KOPT-K1 (cell line): Measurements from ENCODE around the gene ARID1B.

ENCODE experiments used
- H3K27ac ChIP-seq: fragments of 200-600 bp; sonication (generic); 2 replicates; pipeline ENCODE4 v1.5.1; 2016; ENCODE audit warnings: antibody characterized with exemption, mild to moderate bottlenecking, low read depth, low read length; ENCODE audit not compliant: poor library complexity, severe bottlenecking
- H3K36me3 ChIP-seq: fragments of 200-600 bp; sonication (generic); 2 replicates; pipeline ENCODE4 v1.5.1; 2017; ENCODE audit warnings: antibody characterized with exemption, mild to moderate bottlenecking, low read length, moderate library complexity; ENCODE audit not compliant: insufficient read depth
- H3K9me3 ChIP-seq: fragments of 200-600 bp; sonication (generic); 2 replicates; pipeline ENCODE4 v1.5.1; 2017; ENCODE audit warnings: antibody characterized with exemption, low read length, mild to moderate bottlenecking; ENCODE audit not compliant: insufficient read depth, poor library complexity, severe bottlenecking

Gene ARID1B

DNA sequence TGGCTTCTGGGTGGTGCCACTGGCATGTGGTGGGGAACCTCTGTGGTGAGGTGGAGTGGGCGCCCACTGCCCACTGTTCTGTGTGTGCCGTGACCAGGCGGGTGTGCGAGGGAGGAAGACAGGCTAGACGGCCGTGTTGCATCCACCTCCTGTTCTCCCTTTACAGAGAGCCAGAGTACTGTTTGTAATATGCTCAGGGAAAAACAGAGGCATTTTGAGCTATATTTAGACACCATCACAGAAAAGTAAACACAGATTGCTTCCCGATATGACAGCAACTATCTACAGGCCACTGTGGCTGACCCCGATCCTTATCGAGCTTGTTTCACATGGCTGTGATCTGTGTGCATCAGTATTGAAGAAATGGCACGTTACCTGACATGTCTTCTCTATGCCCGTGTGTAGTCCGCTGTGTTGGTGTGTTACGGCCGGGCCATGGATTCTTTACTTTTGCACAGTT, 45.6 kb downstream of the ARID1B start:
- H3K9me3 ChIP-seq, result no peaks in the 10 kb centered on the region
- no peak overlapping the region for H3K27ac ChIP-seq
- H3K36me3 ChIP-seq, result 0 out of 2 replicates have a peak, but pooled peaks cover 4% of the 10 kb centered on the region

DNA sequence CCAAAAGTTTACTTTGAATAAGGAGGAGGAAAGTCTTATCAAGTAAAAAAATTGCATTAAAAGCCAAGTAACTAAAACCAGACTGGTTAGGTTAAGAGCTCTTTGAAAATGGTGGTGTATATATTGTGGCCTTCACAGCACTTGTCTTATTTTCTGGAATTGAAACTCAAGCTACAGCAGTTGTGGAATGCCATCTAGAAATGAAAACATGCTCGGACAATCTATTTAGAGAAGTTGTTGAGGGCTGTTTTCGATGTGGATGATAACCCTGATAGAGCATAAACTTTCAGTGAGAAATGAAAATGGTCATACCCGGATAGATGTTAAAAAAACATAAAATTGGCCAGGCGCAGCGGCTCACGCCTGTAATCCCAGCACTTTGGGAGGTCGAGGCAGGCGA, 47.0 kb downstream of the ARID1B start:
- H3K9me3 ChIP-seq, result no peaks in the 10 kb centered on the region
- H3K27ac ChIP-seq, result no peak overlapping the region
- peaks cover 6% of the 10 kb centered on the region; the same call in 1 of the 2 replicates for H3K36me3 ChIP-seq

DNA sequence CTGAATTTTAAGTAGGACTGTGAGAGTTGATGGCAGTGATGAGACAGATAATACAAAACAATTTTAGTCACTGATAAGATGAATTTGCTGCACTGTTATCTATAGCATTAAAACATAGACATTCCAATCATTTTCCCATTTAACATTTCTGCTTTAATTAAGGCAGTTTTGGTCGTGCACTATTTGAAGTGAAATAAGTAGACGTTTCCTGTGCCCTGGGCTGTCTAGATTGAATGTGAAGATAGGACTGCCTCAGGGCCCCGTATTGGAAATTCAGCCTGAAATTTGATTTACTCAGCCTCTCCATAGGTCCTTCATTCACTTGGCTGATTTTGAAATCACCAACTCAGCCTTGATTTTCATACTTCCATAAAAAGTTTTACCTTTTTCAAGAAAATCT, 48.3 kb downstream of the ARID1B start:
- H3K9me3 ChIP-seq, result no peaks in the 10 kb centered on the region
- no peak overlapping the region for H3K27ac ChIP-seq
- peaks cover 18% of the 10 kb centered on the region for H3K36me3 ChIP-seq

DNA sequence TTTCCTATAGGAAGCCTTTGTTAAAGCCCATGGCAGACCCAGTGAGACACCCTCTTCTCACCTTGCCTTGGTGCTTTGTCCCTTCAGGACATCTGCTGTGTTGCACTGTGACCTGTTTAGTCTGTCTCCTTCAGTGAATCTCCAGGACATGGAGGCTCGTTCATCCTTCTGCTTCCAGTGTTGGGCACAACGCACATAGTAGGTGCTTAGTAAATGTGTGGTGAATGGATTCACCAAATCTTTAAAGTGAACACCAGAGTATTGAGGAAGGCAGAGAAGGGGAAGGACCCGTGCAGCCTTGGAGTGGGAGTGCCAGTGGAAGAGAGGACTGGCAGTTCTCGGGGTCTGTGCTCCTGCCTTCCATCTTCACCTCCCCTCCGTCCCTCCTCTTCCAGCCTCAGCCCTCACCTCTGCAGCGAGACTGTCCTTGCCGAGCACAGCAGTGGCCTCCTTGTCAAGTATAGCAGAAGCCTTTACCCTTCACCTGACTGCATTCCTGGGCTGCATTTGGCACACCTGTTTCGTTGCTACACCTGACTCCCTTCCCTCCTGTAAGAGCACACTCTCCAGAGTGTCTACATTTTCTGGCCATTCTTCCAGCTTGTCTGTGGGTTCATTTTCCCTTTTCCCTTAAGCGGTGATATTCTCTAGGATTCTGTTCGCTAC, 49.2 kb downstream of the ARID1B start:
- no peak overlapping the region for H3K27ac ChIP-seq
- no peaks in the 10 kb centered on the region for H3K9me3 ChIP-seq
- peaks cover 24% of the 10 kb centered on the region for H3K36me3 ChIP-seq

DNA sequence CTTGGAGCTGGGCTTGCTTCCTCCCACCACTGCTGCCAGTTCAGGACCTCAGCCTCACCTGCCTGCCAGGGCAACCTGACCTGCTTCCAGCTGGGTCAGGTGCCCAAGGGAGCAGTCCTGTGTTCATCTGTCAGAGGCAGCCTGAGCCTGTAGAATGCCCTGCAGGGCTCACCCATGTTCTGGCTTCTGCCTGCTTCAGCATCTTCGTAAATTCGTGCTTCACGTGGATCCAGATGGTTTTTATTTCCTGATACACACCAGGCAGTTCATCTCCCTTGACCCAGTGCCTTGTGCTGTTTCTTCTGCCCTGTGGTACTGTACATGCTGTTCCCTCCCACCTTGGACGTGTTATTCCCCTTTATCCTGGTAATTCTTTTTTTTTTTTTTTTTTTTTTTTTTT, 50.2 kb downstream of the ARID1B start:
- H3K27ac ChIP-seq, result no peak overlapping the region
- H3K9me3 ChIP-seq, result no peaks in the 10 kb centered on the region
- peaks cover 24% of the 10 kb centered on the region for H3K36me3 ChIP-seq

DNA sequence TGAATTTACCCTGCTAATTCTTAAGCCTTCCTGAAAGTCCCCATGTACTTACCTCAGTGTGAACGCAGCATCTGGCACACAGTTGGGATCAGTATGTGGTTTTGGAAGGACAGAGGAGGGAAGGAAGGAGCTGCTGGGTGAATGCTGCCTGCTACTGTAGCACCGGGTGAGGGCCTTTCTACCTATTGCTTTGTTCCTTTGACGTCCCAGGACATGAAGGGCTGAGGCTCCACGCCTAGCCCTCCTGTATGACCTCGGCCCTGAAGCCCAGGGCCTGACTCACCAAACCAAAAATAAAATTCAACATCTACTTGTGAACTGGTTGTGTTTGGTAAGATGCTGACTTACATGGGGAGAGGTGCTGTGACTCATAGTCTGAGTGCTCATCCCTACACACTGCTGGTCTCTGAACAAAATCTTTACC, 51.1 kb downstream of the ARID1B start:
- Histone ChIP-seq H3K27ac (no peak overlapping the region), H3K36me3 (peaks cover 24% of the 10 kb centered on the region), H3K9me3 (no peaks in the 10 kb centered on the region)

DNA sequence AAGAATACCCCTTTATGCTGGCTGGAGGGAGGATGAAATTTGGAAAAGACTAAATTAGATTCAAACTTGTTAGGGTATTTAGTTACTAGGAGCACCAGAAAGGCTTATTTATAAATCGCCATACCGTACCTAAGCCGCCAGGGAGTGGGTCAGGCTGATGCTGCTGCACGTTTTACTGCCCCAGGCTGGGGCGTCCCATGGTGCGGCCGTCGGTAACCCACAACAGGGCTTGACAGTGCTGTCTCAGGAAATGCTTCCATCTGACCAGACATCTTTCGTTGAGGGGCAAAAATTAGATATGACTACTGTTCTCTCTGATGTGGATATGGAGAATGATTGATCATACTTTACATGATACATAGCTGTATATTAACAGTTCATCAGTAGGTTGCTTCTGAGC, 52.9 kb downstream of the ARID1B start:
- Histone ChIP-seq H3K27ac (no peak overlapping the region), H3K36me3 (peaks cover 24% of the 10 kb centered on the region)

DNA sequence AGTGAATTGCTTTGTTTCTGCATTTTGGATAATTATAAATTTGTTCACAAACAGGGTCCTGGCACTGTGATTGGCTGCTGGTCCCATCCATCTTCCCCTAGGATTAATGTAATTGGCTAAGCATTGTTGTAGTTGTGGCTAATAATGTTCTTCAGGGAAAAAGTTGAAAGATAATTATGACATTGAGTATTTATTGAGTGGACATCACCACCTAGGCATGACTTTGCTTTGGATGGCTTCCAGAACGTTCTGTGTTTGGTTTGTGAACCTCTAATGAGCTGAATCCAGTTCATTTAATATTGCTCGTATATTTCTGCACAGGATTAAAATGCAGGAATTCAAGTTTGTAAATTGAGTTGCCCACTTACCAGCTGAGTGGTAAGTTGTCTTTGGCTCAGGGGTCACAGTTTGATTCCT, 55.1 kb downstream of the ARID1B start:
- Histone ChIP-seq H3K36me3 (peaks cover 28% of the 10 kb centered on the region), H3K27ac (no peak overlapping the region), H3K9me3 (no peaks in the 10 kb centered on the region)

More for the DNA sequence above, 52.9 kb downstream of the ARID1B start:
- H3K9me3 ChIP-seq, result no peaks in the 10 kb centered on the region

DNA sequence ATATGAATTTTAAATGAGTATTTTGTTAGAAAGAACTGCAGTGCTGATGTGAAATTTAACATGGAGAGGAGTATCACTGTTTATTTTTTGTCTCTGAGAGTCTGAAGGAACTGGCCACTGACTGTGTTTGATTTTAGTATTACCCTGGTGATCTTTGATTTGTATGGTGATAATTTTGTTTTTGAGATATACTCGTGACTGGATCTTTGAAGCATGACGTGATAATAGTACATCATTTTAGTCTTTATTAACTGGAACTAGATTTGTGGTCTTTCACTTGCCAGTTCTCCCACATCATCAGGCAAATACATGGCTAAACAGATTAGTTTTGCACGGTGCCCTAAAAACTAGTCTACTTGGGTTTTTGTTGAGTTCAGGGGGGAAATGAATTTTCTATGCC, 55.5 kb downstream of the ARID1B start:
- Histone ChIP-seq H3K36me3 (peaks cover 27% of the 10 kb centered on the region), H3K9me3 (no peaks in the 10 kb centered on the region), H3K27ac (no peak overlapping the region)

DNA sequence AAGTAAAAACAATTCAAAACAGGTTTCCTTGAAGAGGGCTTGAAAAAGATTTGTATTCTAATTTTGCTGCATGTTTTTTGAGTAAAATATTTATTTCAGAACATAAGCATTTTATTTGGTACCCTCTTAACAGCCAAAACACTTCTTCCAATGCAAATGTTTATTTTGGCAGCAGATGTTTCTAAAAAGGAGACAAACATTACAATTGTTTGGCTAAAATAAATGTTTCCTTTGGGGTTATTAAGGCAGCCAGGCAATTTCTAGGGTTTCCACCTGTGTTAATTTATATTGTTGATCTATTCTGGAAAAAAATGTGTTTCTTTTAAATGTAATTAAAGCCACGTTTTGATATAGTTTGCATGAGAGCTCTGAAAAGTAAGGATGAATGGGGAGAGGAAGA, 56.6 kb downstream of the ARID1B start:
- no peak overlapping the region for H3K27ac ChIP-seq
- H3K36me3 ChIP-seq, result peaks cover 27% of the 10 kb centered on the region

DNA sequence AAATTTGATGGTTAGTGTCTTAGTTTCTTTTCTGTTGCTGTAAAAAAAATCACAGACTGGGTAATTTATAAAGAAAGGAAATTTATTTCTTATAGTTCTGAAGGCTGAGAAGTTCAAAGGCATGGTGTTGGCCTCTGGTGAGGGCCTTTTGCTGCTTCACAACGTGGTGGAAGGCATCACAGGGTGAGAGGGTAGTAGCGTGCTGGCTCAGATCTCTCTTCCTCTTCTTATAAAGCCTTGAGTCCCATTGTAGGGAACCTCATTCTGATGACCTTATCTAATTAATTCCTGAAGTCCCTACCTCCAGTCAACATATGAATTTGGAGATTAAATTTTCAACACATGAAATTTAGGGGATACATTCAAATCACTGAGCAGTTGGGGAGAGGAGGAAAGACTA, 62.0 kb downstream of the ARID1B start:
- H3K36me3 ChIP-seq, result peaks cover 7% of the 10 kb centered on the region
- no peaks in the 10 kb centered on the region for H3K9me3 ChIP-seq
- H3K27ac ChIP-seq, result no peak overlapping the region

More for the DNA sequence above, 56.6 kb downstream of the ARID1B start:
- no peaks in the 10 kb centered on the region for H3K9me3 ChIP-seq

DNA sequence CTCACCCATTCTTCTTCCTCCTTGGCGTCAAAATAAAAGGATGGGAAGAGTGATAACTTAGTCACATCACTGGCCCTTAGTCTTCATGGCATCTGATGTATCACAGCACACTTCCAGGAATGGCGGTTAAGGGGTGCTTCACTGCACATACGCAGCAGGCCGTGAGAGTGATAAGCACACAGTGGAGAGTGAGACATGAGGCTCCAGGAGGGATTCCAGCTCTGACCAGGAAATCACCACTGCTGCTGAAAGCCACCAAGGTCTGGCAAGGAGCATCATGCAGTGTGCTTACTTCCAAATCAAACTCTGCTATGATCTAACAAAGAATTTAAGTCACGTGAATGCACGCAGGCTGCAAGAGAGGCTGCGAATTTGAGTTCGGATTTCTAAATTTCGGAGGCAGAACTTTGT, 62.4 kb downstream of the ARID1B start:
- H3K9me3 ChIP-seq, result no peaks in the 10 kb centered on the region
- H3K27ac ChIP-seq, result no peak overlapping the region
- peaks cover 7% of the 10 kb centered on the region for H3K36me3 ChIP-seq

DNA sequence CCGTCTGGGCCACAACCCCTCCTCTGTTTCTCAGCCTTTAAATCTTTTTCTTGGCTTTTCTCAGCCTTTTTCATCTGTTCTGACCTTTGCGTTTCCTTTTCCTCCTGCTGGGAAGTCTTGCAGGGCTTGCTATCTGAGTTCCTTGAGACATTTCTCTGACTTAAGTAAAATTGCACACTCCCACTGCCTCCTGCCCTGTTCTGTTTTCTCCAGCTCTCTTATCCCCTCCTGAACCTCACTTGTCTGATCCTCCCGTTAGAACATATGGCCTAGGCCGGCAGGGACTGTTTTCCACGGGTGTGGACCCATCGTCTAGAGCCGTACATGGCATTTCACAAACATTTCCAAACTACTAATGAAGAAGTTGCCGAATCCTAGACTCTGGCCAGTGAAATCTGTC, 63.0 kb downstream of the ARID1B start:
- H3K36me3 ChIP-seq, result peaks cover 7% of the 10 kb centered on the region
- H3K27ac ChIP-seq, result no peak overlapping the region
- no peaks in the 10 kb centered on the region for H3K9me3 ChIP-seq

DNA sequence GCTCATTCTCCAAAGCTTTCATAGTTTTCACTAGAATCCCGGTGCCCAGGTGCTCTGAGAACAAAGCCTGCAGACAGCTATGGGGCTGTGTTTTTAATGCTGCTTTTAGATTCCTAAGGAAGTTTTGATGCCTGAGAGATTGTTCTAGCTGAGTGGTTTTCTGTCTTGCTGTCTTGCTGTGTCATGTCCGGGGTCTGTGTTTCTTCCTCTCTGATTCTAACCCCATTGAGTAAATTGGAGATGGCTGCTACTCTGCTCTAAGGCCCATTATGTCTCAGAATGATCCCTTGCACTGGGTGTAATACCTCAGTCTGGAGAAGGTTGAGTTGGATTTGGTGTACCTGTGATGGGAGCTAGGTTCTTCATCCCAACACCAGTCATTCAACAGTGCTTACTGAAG, 63.4 kb downstream of the ARID1B start:
- Histone ChIP-seq H3K36me3 (peaks cover 7% of the 10 kb centered on the region), H3K27ac (no peak overlapping the region), H3K9me3 (no peaks in the 10 kb centered on the region)

DNA sequence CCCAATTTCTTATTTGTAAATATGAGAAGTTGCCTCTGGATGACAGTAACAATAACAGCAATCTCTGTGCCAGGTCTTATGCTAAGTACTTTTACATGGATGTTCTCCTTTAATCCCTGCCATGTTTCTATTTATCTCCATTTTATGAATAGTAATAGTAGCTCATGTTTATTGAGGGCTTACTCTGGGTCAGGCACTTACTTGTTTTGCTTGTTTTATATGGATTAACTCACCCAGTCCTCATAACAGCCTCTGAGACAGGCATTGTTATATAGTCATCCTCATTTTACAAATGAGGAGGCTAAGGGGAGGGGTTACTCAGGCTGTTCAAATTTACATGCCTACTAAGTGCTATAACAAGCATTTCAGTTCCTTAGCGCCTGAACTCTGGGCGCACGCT, 64.3 kb downstream of the ARID1B start:
- no peak overlapping the region for H3K27ac ChIP-seq
- H3K36me3 ChIP-seq, result 0 out of 2 replicates have a peak, but pooled peaks cover under 1% of the 10 kb centered on the region
- H3K9me3 ChIP-seq, result no peaks in the 10 kb centered on the region

DNA sequence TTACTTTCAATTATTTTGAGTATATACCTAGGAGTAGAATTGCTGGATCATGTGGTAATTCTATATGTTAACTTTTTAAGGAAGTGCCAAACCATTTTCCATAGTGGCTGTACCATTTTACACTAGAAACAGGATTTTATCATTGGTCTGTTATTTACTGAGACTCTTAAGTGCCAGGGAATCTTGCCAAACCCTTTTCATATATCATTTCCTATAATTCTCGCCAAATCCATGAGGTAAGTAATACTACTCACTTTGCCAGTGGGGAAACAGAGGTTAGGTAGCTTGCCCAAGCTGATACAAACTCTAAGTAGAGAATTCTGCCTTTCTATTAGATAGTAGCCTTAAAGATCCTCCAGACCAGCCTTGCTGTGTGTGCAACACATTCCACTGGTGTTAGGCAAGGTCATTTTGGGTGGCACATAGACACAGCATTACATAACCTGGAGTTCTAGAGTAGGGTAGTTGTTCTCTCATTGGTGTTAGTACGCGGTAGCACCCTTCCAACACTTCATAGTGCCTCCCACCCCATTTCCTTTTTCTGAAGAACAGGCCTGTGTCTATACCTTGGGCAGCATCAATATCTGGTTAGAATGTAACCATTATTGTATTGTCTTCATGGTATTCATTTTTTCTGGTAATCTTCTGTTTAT, 65.5 kb downstream of the ARID1B start:
- Histone ChIP-seq H3K27ac (no peak overlapping the region), H3K9me3 (no peaks in the 10 kb centered on the region)

More for the DNA sequence above, 65.5 kb downstream of the ARID1B start:
- no peaks in the 10 kb centered on the region for H3K36me3 ChIP-seq
